ENCODE data around the gene MAP6.

- TF ChIP-seq POLR2AphosphoS5 (IDR thresholded peaks at IDR 0.05; ENCODE audit: low read depth, low read length) (no peak), POLR2A (IDR thresholded peaks at IDR 0.05; ENCODE audit: low read depth, low read length) (no peak), TAF1 (IDR thresholded peaks at IDR 0.05; ENCODE audit: low read depth, low read length) (no peak)
Measured at GRCh38 chr11:75567971-75568370, 100.9 kb downstream of the MAP6 start.

Data from GM12891 (cell line).